HL-60 (cell line): ENCODE data around the gene SNTB2.

Source experiments
- CTCF ChIP-seq: IDR thresholded peaks from one replicate; pipeline ENCODE4 v1.5.1; 2011; ENCODE audit warnings: low read length, control low read depth, inconsistent platforms; ENCODE audit not compliant: insufficient read depth
- POLR2AphosphoS5 ChIP-seq: IDR thresholded peaks from 2 replicates; pipeline ENCODE4 v1.6.1; 2012; ENCODE audit warnings: low read depth
- REST ChIP-seq: IDR thresholded peaks from 2 replicates; pipeline ENCODE4 v1.6.1; 2012; ENCODE audit warnings: low read depth; ENCODE audit not compliant: insufficient replicate concordance
- SPI1 ChIP-seq: IDR thresholded peaks from 2 replicates; pipeline ENCODE4 v1.6.1; 2012; ENCODE audit warnings: low read depth, mild to moderate bottlenecking, borderline replicate concordance

GRCh38 chr16:69237296-69237695 is 50.3 kb downstream of the SNTB2 start:
- TF ChIP-seq REST (no peak), CTCF (no peak), POLR2AphosphoS5 (no peak), SPI1 (no peak)
